ENCODE results near the gene MAPKAP1. TPM values are rescaled to one million over a fixed set of nuclear protein-coding genes. Genes with fewer than 3 reads are reported as not detected.

MAPKAP1 gene
- polyA plus RNA-seq, 1 donor (not counting 4 experiments of a cell fraction or from before 2014, with no cell fraction given): 129 TPM

GRCh38 chr9:125730168-125730567 is 23.2 kb upstream of the MAPKAP1 start:
- no peak for TF ChIP-seq CTCF (optimal IDR thresholded peaks at IDR 0.05 in 1 of 3, IDR thresholded peaks at IDR 0.05 in 1 of 3, conservative IDR thresholded peaks at IDR 0.05 in 1 of 3; ENCODE audit: extremely low read depth in 1 of 3, insufficient read depth in 2 of 3, low read length in 3 of 3)
- no peak for TF ChIP-seq EZH2 (IDR thresholded peaks at IDR 0.05; ENCODE audit: low read length)

GRCh38 chr9:125726456-125727132 is 19.6 kb upstream of the MAPKAP1 start:
- H3K9me1 ChIP-seq (ENCODE audit: control insufficient read depth, extremely low read depth, insufficient read depth, low read length): no peaks in the 10 kb centered on the region
- dilution Hi-C loops (cut with MboI; ENCODE audit: extremely low pct_ligation_motif_present, low sequenced_read_pairs): no loop called here
- H3K4me3 ChIP-seq (ENCODE audit: control insufficient read depth in 2 of 3, extremely low read depth in 1 of 3, insufficient read depth in 2 of 3, low read depth in 1 of 3, low read length in 3 of 3): no peak overlapping the region
- no peak overlapping the region for H3K9ac ChIP-seq (ENCODE audit: control insufficient read depth, extremely low read depth, insufficient read depth, low read length)
- H3K27me3 ChIP-seq (ENCODE audit: control insufficient read depth, extremely low read depth, insufficient read depth, low read length): no peaks in the 10 kb centered on the region
- TF ChIP-seq CTCF (optimal IDR thresholded peaks at IDR 0.05 in 1 of 3, IDR thresholded peaks at IDR 0.05 in 1 of 3, conservative IDR thresholded peaks at IDR 0.05 in 1 of 3; ENCODE audit: extremely low read depth in 1 of 3, insufficient read depth in 2 of 3, low read length in 3 of 3) (no peak), EZH2 (IDR thresholded peaks at IDR 0.05; ENCODE audit: low read length) (no peak)
- no peaks in the 10 kb centered on the region for H4K20me1 ChIP-seq (ENCODE audit: control insufficient read depth, extremely low read depth, insufficient read depth, low read length)
- no peak overlapping the region for H3K4me2 ChIP-seq (ENCODE audit: control insufficient read depth, extremely low read depth, insufficient read depth, low read depth, low read length)
- H3K27ac ChIP-seq (ENCODE audit: control insufficient read depth, insufficient read depth, low read length): no peak overlapping the region
- no peak overlapping the region for H2AFZ ChIP-seq (ENCODE audit: control insufficient read depth, low read length)
- DNase-seq (ENCODE audit: low read depth, low spot score): no peak
- H3K36me3 ChIP-seq (ENCODE audit: control insufficient read depth in 2 of 2, extremely low read depth in 1 of 2, insufficient read depth in 2 of 2, low read length in 2 of 2): no peaks in the 10 kb centered on the region
- H3K79me2 ChIP-seq (ENCODE audit: control insufficient read depth, insufficient read depth, low read length): no peaks in the 10 kb centered on the region
- H3K9me3 ChIP-seq (ENCODE audit: control insufficient read depth, low read depth, low read length): no peaks in the 10 kb centered on the region
- no peak for FAIRE-seq
- no peaks in the 10 kb centered on the region for H3K4me1 ChIP-seq (ENCODE audit: control insufficient read depth, extremely low read depth, insufficient read depth, low read length)

More at GRCh38 chr9:125730168-125730567, 23.2 kb upstream of the MAPKAP1 start:
- no peak for DNase-seq (ENCODE audit: low read depth, low spot score)
- Histone ChIP-seq H3K9ac (ENCODE audit: control insufficient read depth, extremely low read depth, insufficient read depth, low read length) (no peak overlapping the region), H3K27ac (ENCODE audit: control insufficient read depth, insufficient read depth, low read length) (no peak overlapping the region), H3K4me1 (ENCODE audit: control insufficient read depth, extremely low read depth, insufficient read depth, low read length) (no peaks in the 10 kb centered on the region), H4K20me1 (ENCODE audit: control insufficient read depth, extremely low read depth, insufficient read depth, low read length) (no peaks in the 10 kb centered on the region), H3K79me2 (ENCODE audit: control insufficient read depth, insufficient read depth, low read length) (no peaks in the 10 kb centered on the region), H3K4me3 (ENCODE audit: control insufficient read depth in 2 of 3, extremely low read depth in 1 of 3, insufficient read depth in 2 of 3, low read depth in 1 of 3, low read length in 3 of 3) (no peak overlapping the region), H3K27me3 (ENCODE audit: control insufficient read depth, extremely low read depth, insufficient read depth, low read length) (no peaks in the 10 kb centered on the region), H3K36me3 (ENCODE audit: control insufficient read depth in 2 of 2, extremely low read depth in 1 of 2, insufficient read depth in 2 of 2, low read length in 2 of 2) (no peaks in the 10 kb centered on the region), H3K4me2 (ENCODE audit: control insufficient read depth, extremely low read depth, insufficient read depth, low read depth, low read length) (no peak overlapping the region), H3K9me1 (ENCODE audit: control insufficient read depth, extremely low read depth, insufficient read depth, low read length) (no peaks in the 10 kb centered on the region), H3K9me3 (ENCODE audit: control insufficient read depth, low read depth, low read length) (no peaks in the 10 kb centered on the region), H2AFZ (ENCODE audit: control insufficient read depth, low read length) (no peak overlapping the region)
- dilution Hi-C loops (cut with MboI; ENCODE audit: extremely low pct_ligation_motif_present, low sequenced_read_pairs): no loop called here
- no peak for FAIRE-seq

Data from keratinocyte (primary cell).